ENCODE data around the gene FCAMR. TPM values are rescaled to one million over a fixed set of nuclear protein-coding genes. Genes with fewer than 3 reads are reported as not detected.
"Not testable (repeated sequence)": the region's sequence is repeated elsewhere in the genome, so short reads cannot be mapped to it uniquely, and the experiment has no call there.

FCAMR gene
- total and polyA plus RNA-seq, 2 donors (not counting 1 experiment from before 2014, with no cell fraction given), result not detected

- H3K9me3 ChIP-seq (ENCODE audit: control insufficient read depth, insufficient read depth, low read depth, low read length), result no peaks in the 10 kb centered on the region
- DNase-seq (ENCODE audit: low read depth in 2 of 2), result no peak
- no peaks in the 10 kb centered on the region for H3K27me3 ChIP-seq (ENCODE audit: control insufficient read depth, insufficient read depth, low read length)
- H4K20me1 ChIP-seq (ENCODE audit: control insufficient read depth, extremely low read depth, insufficient read depth, low read length), result no peaks in the 10 kb centered on the region
- H3K4me3 ChIP-seq (replicated peaks in 1 of 4; ENCODE audit: control extremely low read depth in 1 of 4, insufficient read depth in 1 of 4, low read depth in 3 of 4, low read length in 4 of 4), result no peak overlapping the region
- H2AFZ ChIP-seq (ENCODE audit: low read length), result no peak overlapping the region
- H3K4me1 ChIP-seq (ENCODE audit: control insufficient read depth, extremely low read depth, insufficient read depth, low read length), result no peaks in the 10 kb centered on the region
- H3K9ac ChIP-seq (ENCODE audit: insufficient read depth, low read length), result no peak overlapping the region
- no peaks in the 10 kb centered on the region for H3K36me3 ChIP-seq (ENCODE audit: control insufficient read depth, insufficient read depth, low read length)
- no peak for TF ChIP-seq CTCF (conservative IDR thresholded peaks at IDR 0.05 in 1 of 2, IDR thresholded peaks at IDR 0.05 in 1 of 2; ENCODE audit: low read depth in 1 of 2, low read length in 2 of 2)
- TF ChIP-seq EZH2 (IDR thresholded peaks at IDR 0.05; ENCODE audit: low read length, missing control alignments), result no peak
- no peaks in the 10 kb centered on the region for H3K79me2 ChIP-seq (ENCODE audit: control insufficient read depth, insufficient read depth, low read length)
- no peak overlapping the region for H3K27ac ChIP-seq (ENCODE audit: insufficient read depth, low read length)
- H3K4me2 ChIP-seq (ENCODE audit: extremely low read depth, insufficient read depth, low read length), result no peak overlapping the region
These were observed 45.0 kb downstream of the FCAMR start for GRCh38 chr1:206925106-206925736.

- no peaks in the 10 kb centered on the region for H4K20me1 ChIP-seq (ENCODE audit: control insufficient read depth, extremely low read depth, insufficient read depth, low read length)
- no peak overlapping the region for H3K4me3 ChIP-seq (replicated peaks in 1 of 4; ENCODE audit: control extremely low read depth in 1 of 4, insufficient read depth in 1 of 4, low read depth in 3 of 4, low read length in 4 of 4)
- H3K4me1 ChIP-seq (ENCODE audit: control insufficient read depth, extremely low read depth, insufficient read depth, low read length), result no peaks in the 10 kb centered on the region
- no peaks in the 10 kb centered on the region for H3K36me3 ChIP-seq (ENCODE audit: control insufficient read depth, insufficient read depth, low read length)
- H3K9me3 ChIP-seq (ENCODE audit: control insufficient read depth, insufficient read depth, low read depth, low read length), result no peaks in the 10 kb centered on the region
- no peak for TF ChIP-seq CTCF (conservative IDR thresholded peaks at IDR 0.05 in 1 of 2, IDR thresholded peaks at IDR 0.05 in 1 of 2; ENCODE audit: low read depth in 1 of 2, low read length in 2 of 2)
- TF ChIP-seq EZH2 (IDR thresholded peaks at IDR 0.05; ENCODE audit: low read length, missing control alignments), result no peak
- H3K27me3 ChIP-seq (ENCODE audit: control insufficient read depth, insufficient read depth, low read length), result no peaks in the 10 kb centered on the region
- H3K4me2 ChIP-seq (ENCODE audit: extremely low read depth, insufficient read depth, low read length), result no peak overlapping the region
- DNase-seq (ENCODE audit: low read depth in 2 of 2), result no peak
- no peak overlapping the region for H3K27ac ChIP-seq (ENCODE audit: insufficient read depth, low read length)
- no peak overlapping the region for H3K9ac ChIP-seq (ENCODE audit: insufficient read depth, low read length)
- H2AFZ ChIP-seq (ENCODE audit: low read length), result no peak overlapping the region
- H3K79me2 ChIP-seq (ENCODE audit: control insufficient read depth, insufficient read depth, low read length), result no peaks in the 10 kb centered on the region
These were observed 45.6 kb downstream of the FCAMR start for GRCh38 chr1:206924592-206925105.

DNA sequence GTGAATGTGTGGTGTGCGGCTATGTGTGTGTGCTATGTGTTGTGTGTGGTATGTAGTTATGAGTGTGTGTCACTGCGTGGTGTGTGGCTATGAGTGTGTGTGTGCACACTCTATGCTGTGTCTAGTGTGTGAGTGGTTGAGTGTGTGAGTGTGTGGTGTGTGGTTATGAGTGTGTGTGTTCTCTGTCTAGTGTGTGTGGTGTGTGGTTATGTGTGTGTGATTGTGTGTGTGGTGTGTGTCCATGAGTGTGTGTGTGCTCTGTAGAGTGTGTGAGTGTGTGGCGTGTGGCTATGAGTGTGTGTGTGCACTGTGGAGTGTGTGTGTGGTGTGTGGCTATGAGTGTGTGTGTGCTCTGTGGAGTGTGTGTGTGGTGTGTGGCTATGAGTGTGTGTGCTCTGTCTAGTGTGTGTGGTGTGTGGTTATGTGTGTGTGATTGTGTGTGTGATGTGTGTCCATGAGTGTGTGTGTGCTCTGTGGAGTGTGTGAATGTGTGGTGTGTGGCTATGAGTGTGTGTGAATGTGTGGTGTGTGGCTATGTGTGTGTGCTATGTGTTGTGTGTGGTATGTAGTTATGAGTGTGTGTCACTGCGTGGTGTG lies 46.2 kb downstream of the FCAMR start:
- H3K4me1 ChIP-seq (ENCODE audit: control insufficient read depth, extremely low read depth, insufficient read depth, low read length); H3K27ac ChIP-seq (ENCODE audit: insufficient read depth, low read length); H2AFZ ChIP-seq (ENCODE audit: low read length); H3K79me2 ChIP-seq (ENCODE audit: control insufficient read depth, insufficient read depth, low read length); H3K36me3 ChIP-seq (ENCODE audit: control insufficient read depth, insufficient read depth, low read length); H3K27me3 ChIP-seq (ENCODE audit: control insufficient read depth, insufficient read depth, low read length); H3K4me2 ChIP-seq (ENCODE audit: extremely low read depth, insufficient read depth, low read length); H3K4me3 ChIP-seq (replicated peaks in 1 of 4; ENCODE audit: control extremely low read depth in 1 of 4, insufficient read depth in 1 of 4, low read depth in 3 of 4, low read length in 4 of 4); H3K9me3 ChIP-seq (ENCODE audit: control insufficient read depth, insufficient read depth, low read depth, low read length); DNase-seq (ENCODE audit: low read depth in 2 of 2); H3K9ac ChIP-seq (ENCODE audit: insufficient read depth, low read length); H4K20me1 ChIP-seq (ENCODE audit: control insufficient read depth, extremely low read depth, insufficient read depth, low read length): not testable (repeated sequence)
